GF-D8 (cell line): ENCODE results near the gene SLC9A3.
"Not testable (repeated sequence)": the region's sequence is repeated elsewhere in the genome, so short reads cannot be mapped to it uniquely, and the experiment has no call there.

Experiments used
- DNase-seq: peaks from one replicate; lab custom pipeline; 2025; lab: John Stamatoyannopoulos, UW

Gene SLC9A3

DNA sequence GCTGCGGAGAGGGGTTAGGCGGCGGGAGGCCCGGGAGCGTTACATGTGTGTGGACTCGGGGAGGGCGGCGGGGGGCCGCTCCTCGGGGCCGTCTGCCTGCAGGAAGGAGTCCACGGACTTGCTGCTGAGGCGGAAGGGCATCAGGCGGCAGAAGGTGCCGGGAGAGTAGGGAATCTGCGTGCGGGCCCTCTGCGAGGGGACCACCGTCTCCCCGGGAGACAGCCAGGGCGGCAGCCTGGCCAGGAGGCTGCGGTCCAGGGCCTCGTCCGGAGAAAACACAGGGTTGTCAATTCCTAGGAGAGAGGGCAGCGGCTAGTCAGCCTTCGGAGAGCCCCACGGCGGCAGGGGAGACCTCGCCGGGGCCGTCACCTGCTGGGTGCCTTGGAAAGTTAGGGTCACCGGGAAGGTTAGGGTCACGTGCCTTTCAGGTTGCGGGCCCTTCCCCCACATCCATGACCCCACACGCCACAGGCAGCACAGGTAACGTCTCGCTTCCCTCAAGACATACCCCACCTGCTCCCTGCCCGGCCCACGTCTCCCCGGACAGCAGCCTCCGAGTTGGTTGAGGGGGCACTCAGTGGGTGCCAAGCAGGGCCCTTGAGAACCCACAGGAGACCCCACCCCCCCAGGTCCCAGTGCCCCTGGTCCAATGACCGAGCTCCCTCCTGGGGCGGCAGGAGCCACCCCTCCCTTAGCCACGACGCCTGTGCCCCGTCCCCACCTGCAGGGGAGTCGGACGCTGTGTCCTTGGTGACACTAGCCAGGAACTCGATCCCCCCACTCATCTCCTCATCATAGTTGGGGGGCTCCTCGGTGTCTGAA lies 49.2 kb downstream of the SLC9A3 start:
- DNase-seq = no peak

DNA sequence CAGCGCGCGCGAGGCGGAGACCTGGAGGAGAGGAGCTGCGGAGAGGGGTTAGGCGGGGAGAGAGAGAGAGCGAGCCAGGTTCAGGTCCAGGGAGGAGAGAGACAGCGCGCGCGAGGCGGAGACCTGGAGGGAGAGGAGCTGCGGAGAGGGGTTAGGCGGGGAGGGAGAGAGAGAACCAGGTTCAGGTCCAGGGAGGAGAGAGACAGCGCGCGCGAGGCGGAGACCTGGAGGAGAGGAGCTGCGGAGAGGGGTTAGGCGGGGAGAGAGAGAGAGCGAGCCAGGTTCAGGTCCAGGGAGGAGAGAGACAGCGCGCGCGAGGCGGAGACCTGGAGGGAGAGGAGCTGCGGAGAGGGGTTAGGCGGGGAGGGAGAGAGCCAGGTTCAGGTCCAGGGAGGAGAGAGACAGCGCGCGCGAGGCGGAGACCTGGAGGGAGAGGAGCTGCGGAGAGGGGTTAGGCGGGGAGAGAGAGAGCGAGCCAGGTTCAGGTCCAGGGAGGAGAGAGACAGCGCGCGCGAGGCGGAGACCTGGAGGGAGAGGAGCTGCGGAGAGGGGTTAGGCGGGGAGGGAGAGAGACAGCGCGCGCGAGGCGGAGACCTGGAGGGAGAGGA lies 49.9 kb downstream of the SLC9A3 start:
- DNase-seq = not testable (repeated sequence)

DNA sequence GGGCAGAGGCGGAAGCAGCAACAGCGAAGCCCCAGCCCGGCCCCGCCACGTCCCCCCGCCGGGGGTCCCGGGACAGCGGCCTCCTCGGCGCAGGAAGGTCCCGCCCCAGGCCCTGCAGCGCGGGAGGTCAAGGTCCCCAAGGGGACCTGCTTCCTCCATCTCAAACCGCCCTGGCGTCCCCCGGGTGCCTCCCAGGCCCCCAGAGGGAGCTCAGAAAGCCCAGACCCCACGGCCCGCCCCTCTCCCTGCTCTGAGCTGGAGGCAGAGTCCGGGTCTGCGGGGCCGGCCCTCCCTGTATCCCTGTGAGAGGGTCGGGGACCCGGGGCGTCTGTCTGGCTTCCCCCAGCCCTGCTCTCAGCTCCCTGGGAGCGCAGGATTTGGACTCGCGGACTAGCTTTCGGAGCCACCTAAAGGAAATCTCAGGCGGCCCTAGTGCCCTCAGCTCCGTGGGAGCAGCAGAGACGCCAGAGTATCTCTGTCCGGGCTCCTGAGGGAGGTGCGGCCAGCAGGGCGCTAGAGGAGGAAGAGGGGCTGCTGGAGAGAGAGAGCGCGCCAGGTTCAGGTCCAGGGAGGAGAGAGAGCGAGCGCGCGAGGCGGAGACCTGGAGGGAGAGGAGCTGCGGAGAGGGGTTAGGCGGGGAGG lies 50.6 kb downstream of the SLC9A3 start:
- DNase-seq = no peak

GRCh38 chr5:472656-473550 lies 51.3 kb downstream of the SLC9A3 start:
- peak; percentile 42 for DNase-seq

GRCh38 chr5:472076-472655 lies 52.1 kb downstream of the SLC9A3 start:
- DNase-seq = no peak

DNA sequence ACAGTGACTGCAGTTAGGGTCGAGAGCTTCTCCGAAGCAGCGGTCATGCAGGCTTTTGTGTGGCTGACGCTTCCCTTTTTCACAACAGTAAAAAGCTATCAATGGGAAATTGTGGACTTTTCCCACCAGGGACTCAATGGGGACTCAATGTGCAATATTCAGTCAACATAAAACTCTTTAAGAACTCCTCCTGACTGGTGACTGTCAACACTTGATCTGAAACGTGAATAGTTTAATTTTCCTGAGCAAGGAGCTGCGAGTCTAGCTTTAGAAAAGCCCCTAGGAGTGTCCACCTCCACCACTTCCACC lies 52.5 kb downstream of the SLC9A3 start:
- no peak for DNase-seq

DNA sequence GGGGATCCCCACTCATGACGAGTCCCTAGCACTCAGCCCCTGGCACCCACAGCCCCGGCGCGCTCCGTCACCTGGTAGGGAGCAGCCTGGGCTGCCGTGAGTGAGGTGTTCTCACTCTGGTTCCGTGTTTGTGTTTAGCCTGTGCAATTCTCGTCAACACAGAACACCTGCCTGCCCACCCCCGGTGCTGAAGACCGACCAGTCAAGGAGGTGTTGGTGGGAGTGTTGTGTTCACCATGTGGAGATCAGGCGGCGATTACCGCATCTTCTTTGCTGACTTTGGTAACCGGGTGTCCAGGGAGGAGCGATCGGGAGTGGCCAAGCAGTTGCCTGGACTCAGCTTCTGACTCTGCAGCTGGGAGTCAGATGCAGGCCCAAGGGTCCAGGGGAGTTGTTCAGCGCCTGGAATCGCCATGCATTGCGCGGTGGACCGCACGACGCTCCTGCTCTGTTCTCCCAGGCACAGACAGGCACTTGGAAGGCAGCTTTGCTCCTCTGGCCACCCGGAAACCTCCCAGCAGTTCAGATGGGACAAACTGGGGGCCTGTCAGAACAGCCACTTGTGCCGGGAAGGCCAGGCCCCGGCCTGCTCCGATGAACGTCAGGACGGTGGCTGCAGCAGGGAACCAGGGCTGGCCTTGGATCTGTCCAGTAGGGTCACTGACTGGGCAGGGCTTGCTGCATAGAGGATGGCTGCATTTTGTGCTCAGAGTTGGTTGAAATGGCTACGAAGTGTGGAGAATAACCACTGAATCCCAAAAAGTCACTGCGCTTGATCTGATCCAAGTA lies 53.1 kb downstream of the SLC9A3 start:
- DNase-seq = no peak

DNA sequence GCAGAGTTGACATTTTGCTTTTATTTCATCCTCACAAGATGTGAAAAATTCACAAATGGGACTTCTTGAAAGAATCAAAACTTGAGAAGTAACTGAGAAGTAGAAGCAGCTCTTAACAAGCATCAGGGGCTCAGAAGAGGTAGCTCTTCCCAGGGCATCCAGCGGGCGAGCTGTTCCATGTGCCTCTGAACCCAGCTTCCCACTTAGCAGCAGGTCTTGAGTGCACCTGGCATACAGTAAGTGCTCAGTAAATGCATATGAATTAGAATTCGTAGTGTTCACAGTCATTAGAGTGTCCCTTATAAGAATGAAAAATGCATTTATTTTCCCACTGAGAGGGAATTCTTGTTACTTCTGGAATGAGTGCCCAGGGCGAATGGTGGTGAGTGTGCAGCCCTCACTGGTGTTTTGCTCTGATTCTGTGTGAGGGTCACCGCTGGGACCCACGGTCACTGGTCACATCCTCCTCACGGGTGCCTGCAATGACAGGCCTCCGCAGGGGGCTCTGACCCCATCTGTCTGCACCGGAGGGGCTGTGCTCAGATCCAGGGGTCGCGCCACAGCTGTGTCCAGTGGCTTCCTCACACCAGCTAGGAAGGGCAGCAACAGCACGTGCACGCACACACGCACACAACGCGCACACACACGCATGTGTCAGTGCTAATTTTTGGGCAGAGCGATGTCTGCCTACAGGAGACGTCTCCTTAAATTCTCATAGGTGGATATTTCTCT lies 54.3 kb downstream of the SLC9A3 start:
- no peak for DNase-seq

GRCh38 chr5:468401-468800 lies 55.8 kb downstream of the SLC9A3 start:
- DNase-seq = no peak

- no peak for DNase-seq
Measured at GRCh38 chr5:466661-467310, 57.5 kb downstream of the SLC9A3 start.

DNA sequence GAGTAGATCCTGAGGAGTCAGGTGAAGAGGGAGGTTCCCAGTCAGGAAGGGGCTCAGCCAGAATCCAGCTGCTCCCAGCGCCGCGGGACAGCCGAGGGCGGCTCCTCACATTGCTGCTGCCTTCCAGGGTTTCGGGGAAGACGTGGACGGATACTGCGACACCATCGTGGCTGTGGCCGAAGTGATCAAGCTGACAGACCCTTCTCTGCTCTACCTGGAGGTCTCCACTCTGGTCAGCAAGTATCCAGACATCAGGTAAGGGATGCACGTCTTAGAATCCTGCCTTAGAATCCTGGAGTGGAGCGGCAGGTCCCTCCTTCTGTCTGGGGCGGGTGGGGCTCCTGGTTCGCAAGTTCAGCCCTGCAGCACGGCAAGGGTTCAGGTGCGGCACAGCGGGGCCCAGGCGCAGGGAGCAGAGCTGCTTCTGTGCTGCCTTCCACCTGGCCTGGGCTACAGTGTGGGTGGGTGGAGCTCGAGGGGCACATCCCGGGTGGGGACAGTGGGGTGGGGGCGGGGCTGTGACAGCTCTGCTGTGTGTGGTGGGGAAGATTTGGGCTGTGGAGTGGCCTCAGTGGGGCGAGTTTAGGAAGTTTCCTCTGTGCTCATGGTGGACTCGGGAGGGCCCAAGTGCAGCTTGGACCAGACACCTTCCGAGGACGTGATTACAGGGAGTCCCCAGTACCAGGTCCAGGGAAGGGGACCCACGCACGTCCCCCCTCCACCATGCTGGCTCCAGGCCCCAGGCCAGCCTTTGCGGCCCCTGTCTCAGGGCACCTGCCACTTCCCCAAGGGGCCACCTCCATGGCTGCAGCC lies 58.5 kb downstream of the SLC9A3 start:
- no peak for DNase-seq

GRCh38 chr5:464843-465590 lies 59.2 kb downstream of the SLC9A3 start:
- DNase-seq = no peak

DNA sequence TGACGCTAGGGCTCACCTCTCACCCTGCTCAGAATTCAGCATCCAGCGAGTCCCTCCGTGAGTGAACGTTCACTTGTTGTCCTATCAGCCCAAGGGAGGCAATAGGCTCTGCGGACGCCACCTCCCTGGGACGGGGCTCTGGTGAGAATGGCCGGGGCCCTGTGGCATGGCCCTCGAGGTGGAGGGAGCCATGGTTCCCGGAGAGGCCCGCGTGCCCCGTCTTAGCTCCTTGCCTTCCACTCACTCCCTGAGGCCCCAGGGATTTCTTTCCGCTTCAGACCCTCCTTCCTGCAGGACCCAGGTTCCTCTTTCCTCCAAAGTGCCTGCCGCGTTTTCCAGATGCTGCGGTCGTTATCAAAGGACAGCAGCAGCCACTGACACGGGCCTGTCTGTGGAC lies 59.8 kb downstream of the SLC9A3 start:
- DNase-seq = no peak

DNA sequence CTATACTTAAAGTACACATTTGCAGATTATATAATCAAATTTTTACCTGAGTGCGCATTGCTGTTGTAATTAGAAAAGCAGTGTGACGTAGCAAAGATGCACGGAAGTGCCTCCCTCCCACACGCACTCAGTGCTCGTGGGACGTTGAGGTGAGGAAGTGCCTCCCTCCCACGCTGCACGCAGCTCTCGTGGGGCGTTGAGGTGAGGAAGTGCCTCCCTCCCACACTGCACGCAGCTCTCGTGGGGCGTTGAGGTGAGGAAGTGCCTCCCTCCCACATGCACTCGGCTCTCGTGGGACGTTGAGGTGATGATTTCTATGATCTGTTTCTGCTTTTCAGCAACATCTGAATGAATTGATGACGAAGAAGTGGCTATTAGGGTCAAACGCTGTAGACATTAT lies 60.3 kb downstream of the SLC9A3 start:
- DNase-seq = no peak

- no peak for DNase-seq
Measured at GRCh38 chr5:463301-463700, 60.9 kb downstream of the SLC9A3 start.

DNA sequence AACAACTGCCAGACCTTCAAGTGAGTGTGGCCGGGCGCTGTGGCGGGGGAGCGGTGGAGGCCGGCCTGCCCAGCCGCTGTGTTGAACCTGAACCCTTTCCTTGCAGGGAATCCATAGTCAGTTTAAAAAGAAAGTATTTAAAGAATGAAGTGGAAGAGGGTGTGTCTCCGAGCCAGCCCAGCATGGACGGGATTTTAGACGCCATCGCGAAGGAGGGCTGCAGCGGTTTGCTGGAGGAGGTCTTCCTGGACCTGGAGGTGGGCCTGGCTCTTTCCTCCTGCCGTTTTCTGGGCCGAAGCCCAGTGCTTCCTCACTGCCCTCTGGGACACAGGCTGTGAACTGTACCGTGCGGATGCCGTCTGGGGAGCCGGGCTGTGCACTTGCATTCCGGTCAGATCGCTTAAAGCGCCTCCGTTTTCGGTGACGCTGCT lies 62.2 kb downstream of the SLC9A3 start:
- no peak for DNase-seq

DNA sequence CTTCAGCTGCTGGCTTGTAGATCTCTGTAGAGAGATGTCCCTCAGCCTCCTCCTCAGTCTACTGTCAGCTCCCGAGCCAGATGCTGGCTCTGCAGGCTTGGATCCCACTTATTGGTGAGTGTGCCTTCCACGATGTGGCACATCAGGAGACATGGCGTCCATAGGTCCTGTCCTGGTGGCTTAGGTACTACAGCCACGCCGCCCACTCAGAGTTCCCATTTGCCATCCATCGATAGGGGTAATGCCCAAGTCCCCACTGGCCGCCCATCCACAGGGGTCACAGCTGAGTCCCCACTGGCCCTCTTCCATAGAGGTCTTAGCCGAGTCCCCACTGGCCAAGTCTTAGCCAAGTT lies 64.0 kb downstream of the SLC9A3 start:
- no peak for DNase-seq

DNA sequence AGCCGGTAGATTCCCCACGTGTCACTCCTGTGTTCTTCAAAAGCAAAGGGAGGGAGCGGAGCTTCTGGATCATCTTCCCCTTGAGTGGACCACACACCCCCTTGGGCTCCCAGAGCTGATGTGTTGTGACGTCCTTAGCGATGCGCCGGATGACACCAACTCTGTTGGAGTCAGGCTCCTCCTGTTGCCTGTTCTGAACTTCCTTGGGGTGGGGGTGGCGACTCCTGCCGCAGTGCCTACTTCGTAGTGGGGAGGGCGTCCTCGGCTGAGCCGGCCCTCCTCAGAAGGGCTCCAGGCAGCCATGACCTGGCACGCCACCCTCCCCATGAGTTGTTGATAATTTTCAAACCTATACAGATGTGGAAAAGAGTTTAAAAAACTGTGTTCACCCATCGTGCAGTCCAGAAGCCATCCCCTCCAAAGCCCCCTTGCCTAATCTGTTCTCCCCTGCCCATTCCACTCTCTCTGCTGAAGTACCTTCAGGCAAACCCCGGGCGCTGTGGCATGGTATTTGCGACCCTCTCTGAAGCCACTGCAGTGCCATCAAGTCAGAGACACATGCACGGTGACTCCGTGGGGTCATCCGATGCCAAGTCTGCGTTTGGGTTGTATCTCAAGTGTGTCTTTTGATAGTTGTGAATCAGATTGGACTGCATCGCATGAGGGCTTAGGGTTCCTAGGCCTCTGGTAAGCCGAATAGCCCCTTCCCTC lies 64.5 kb downstream of the SLC9A3 start:
- DNase-seq = no peak
